ENCODE results near the gene TSNAX. TPM values are rescaled to one million over a fixed set of nuclear protein-coding genes. Genes with fewer than 3 reads are reported as not detected.

The TSNAX gene
- total RNA-seq, 2 donors from 2014 or later = 14.9 to 42.0 TPM

- Histone ChIP-seq H3K36me3 (peaks cover 18% of the 10 kb centered on the region), H3K27ac (no peak overlapping the region), H3K27me3 (replicated peaks; ENCODE audit: insufficient read depth) (no peaks in the 10 kb centered on the region), H3K4me3 (no peak overlapping the region), H3K9me3 (peaks cover 8% of the 10 kb centered on the region), H3K4me1 (ENCODE audit: control insufficient read depth in 1 of 2, low read depth in 2 of 2) (peaks cover 0 to 9% of the 10 kb centered on the region in 2 donors)
- DNase-seq (ENCODE audit: low spot score) = no peak
- no peak for ATAC-seq (ENCODE audit: insufficient number of reproducible peaks, low FRiP score, low read depth)
- no peak for TF ChIP-seq CTCF (IDR thresholded peaks at IDR 0.05)
Observed at GRCh38 chr1:231541842-231542241, 13.4 kb downstream of the TSNAX start.

- no peak overlapping the region for H3K4me3 ChIP-seq
- H3K36me3 ChIP-seq = peaks cover 11% of the 10 kb centered on the region
- DNase-seq (ENCODE audit: low spot score) = no peak
- H3K4me1 ChIP-seq (ENCODE audit: control insufficient read depth in 1 of 2, low read depth in 2 of 2) = peaks cover 0 to 9% of the 10 kb centered on the region in 2 donors
- TF ChIP-seq CTCF (IDR thresholded peaks at IDR 0.05) = no peak
- no peak overlapping the region for H3K27ac ChIP-seq
- ATAC-seq (ENCODE audit: insufficient number of reproducible peaks, low FRiP score, low read depth) = no peak
- H3K27me3 ChIP-seq (replicated peaks; ENCODE audit: insufficient read depth) = no peaks in the 10 kb centered on the region
- peaks cover 8% of the 10 kb centered on the region for H3K9me3 ChIP-seq
Observed at GRCh38 chr1:231544943-231545592, 16.6 kb downstream of the TSNAX start.

DNA sequence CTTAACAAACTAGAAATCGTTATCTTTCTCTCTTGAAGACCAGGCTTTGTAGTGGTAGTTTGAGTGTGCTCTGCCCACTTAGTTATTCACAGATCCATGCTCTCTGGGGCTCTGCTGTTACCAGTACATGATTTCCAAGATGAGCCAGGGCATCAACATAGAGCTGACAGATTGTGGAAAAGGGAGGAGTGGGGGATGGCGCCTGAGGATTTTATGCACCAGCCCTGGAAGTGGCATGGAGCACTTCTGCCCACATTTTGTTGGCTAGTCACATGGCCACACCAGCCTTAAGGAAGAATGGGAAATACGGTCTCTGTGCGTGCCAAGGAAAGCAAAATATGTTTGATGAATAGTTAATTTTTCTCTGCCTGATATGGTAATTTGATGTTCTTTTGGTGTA is 18.2 kb downstream of the TSNAX start:
- DNase-seq (ENCODE audit: low spot score) (no peak), ATAC-seq (ENCODE audit: insufficient number of reproducible peaks, low FRiP score, low read depth) (no peak)
- Histone ChIP-seq H3K36me3 (peaks cover 9% of the 10 kb centered on the region), H3K9me3 (no peaks in the 10 kb centered on the region), H3K4me3 (no peak overlapping the region), H3K4me1 (ENCODE audit: control insufficient read depth in 1 of 2, low read depth in 2 of 2) (peaks cover 5 to 9% of the 10 kb centered on the region in 2 donors), H3K27ac (no peak overlapping the region), H3K27me3 (replicated peaks; ENCODE audit: insufficient read depth) (no peaks in the 10 kb centered on the region)
- no peak for TF ChIP-seq CTCF (IDR thresholded peaks at IDR 0.05)

- H3K36me3 ChIP-seq = peaks cover 4% of the 10 kb centered on the region
- ATAC-seq (ENCODE audit: insufficient number of reproducible peaks, low FRiP score, low read depth) = no peak
- H3K4me1 ChIP-seq (ENCODE audit: control insufficient read depth in 1 of 2, low read depth in 2 of 2) = peaks cover 5% of the 10 kb centered on the region in 2 donors
- TF ChIP-seq CTCF (IDR thresholded peaks at IDR 0.05) = no peak
- DNase-seq (ENCODE audit: low spot score) = no peak
- no peaks in the 10 kb centered on the region for H3K27me3 ChIP-seq (replicated peaks; ENCODE audit: insufficient read depth)
- no peak overlapping the region for H3K27ac ChIP-seq
- H3K4me3 ChIP-seq = no peak overlapping the region
- H3K9me3 ChIP-seq = no peaks in the 10 kb centered on the region
Observed at GRCh38 chr1:231549733-231550447, 21.4 kb downstream of the TSNAX start.

DNA sequence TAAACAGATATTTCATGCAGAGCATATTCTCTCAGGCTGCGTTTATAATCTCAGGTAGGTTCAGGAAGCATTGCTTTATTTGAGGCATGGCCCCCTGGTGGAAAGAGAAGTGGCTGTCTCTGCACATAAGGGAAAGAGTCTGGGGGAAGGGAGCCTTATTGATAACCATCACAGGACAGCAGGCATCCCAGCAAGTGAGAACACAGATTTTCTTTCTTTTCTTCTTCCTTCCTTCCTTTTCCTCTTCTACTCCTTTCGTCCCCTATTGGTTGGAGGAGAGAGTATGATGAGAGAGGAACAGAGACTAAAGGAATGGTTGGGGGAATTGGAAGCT is 21.9 kb downstream of the TSNAX start:
- no peak for ATAC-seq (ENCODE audit: insufficient number of reproducible peaks, low FRiP score, low read depth)
- Histone ChIP-seq H3K36me3 (peaks cover 4% of the 10 kb centered on the region), H3K9me3 (no peaks in the 10 kb centered on the region), H3K4me1 (ENCODE audit: control insufficient read depth in 1 of 2, low read depth in 2 of 2) (peaks cover under 1 to 5% of the 10 kb centered on the region in 2 donors), H3K27me3 (replicated peaks; ENCODE audit: insufficient read depth) (no peaks in the 10 kb centered on the region), H3K27ac (no peak overlapping the region), H3K4me3 (no peak overlapping the region)
- TF ChIP-seq CTCF (IDR thresholded peaks at IDR 0.05) = no peak
- DNase-seq (ENCODE audit: low spot score) = no peak

All from thoracic aorta (tissue), 2 donors.